GM21737 (cell line): ENCODE results near the gene UXT.

ENCODE experiments used
- ATAC-seq: cut with Tn5 transposase; IDR thresholded peaks from one replicate; pipeline ENCODE4 v1.9.1; 2021; ENCODE audit warnings: mild to moderate bottlenecking, moderate library complexity; ENCODE audit not compliant: unreplicated experiment

UXT gene

GRCh38 chrX:47649781-47650163, 9.2 kb downstream of the UXT start:
- ATAC-seq = no peak

- ATAC-seq = no peak
Measured at GRCh38 chrX:47649271-47649670, 9.7 kb downstream of the UXT start.

- ATAC-seq = no peak
Measured at GRCh38 chrX:47648376-47648775, 10.6 kb downstream of the UXT start.

- no peak for ATAC-seq
Measured at GRCh38 chrX:47646636-47647035, 12.3 kb downstream of the UXT start.

GRCh38 chrX:47645530-47645929, 13.4 kb downstream of the UXT start:
- ATAC-seq = no peak

GRCh38 chrX:47644557-47645091, 14.4 kb downstream of the UXT start:
- no peak for ATAC-seq

- no peak for ATAC-seq
Measured at GRCh38 chrX:47643926-47644325, 15.1 kb downstream of the UXT start.

- no peak for ATAC-seq
Measured at GRCh38 chrX:47638816-47639215, 20.2 kb downstream of the UXT start.

- peak; percentile 60 for ATAC-seq
Measured at GRCh38 chrX:47637546-47638195, 21.3 kb downstream of the UXT start.

GRCh38 chrX:47634871-47635575, 24.0 kb downstream of the UXT start:
- ATAC-seq = no peak

- no peak for ATAC-seq
Measured at GRCh38 chrX:47633689-47634590, 25.0 kb downstream of the UXT start.

GRCh38 chrX:47632666-47633065, 26.3 kb downstream of the UXT start:
- no peak for ATAC-seq

- ATAC-seq = no peak
Measured at GRCh38 chrX:47631676-47632075, 27.3 kb downstream of the UXT start.

- ATAC-seq = no peak
Measured at GRCh38 chrX:47629419-47630200, 29.4 kb downstream of the UXT start, which contains the start of gene CFP. TSS of gene CFP (minus strand) at chrX:47629930. CDS start at chrX:47629844, 86 bp downstream.

GRCh38 chrX:47628982-47629381, 30.0 kb downstream of the UXT start:
- ATAC-seq = no peak

- ATAC-seq = no peak
Measured at GRCh38 chrX:47625365-47625764, 33.6 kb downstream of the UXT start.

- ATAC-seq = no peak
Measured at GRCh38 chrX:47623540-47624027, 35.4 kb downstream of the UXT start.

- ATAC-seq = no peak
Measured at GRCh38 chrX:47621851-47622250, 37.1 kb downstream of the UXT start.

- ATAC-seq = no peak
Measured at GRCh38 chrX:47620303-47620685, 38.7 kb downstream of the UXT start.
